SK-N-SH treated with all-trans-retinoic acid at 6 μM for 48 hours (cell line): ENCODE results near the gene PBX3.

Experiments
- ATAC-seq: fragments of 200-7000 bp; cut with Tn5 transposase; 3 replicates; pipeline ENCODE4 v1.9.1; 2020; ENCODE audit warnings: mild to moderate bottlenecking, moderate library complexity
- ARNTL ChIP-seq: fragments of 450-650 bp; formaldehyde crosslinking; IDR thresholded peaks from 2 replicates; pipeline ENCODE4 v1.5.0; 2020; ENCODE audit warnings: low read depth, mild to moderate bottlenecking, moderate library complexity, borderline replicate concordance
- BACH2 ChIP-seq: fragments of 250-450 bp; sonication (Bioruptor Pico); IDR thresholded peaks from 2 replicates; pipeline ENCODE4 v1.9.0; 2021; ENCODE audit warnings: mild to moderate bottlenecking, borderline replicate concordance
- CSDC2 ChIP-seq: fragments of 250-450 bp; sonication (Bioruptor Pico); IDR thresholded peaks from 2 replicates; pipeline ENCODE4 v1.5.0; 2020; ENCODE audit warnings: mild to moderate bottlenecking, moderate library complexity
- ESRRG ChIP-seq: fragments of 250-450 bp; sonication (Bioruptor Pico); IDR thresholded peaks from 2 replicates; pipeline ENCODE4 v1.6.1; 2021; ENCODE audit warnings: mild to moderate bottlenecking
- GLIS3 ChIP-seq: fragments of 250-450 bp; sonication (Bioruptor Pico); IDR thresholded peaks from 2 replicates; pipeline ENCODE4 v1.5.0; 2020; ENCODE audit warnings: mild to moderate bottlenecking, moderate library complexity
- ISL1 ChIP-seq: fragments of 250-450 bp; sonication (Bioruptor Pico); IDR thresholded peaks from 2 replicates; pipeline ENCODE4 v2.1.2; 2022; ENCODE audit warnings: mild to moderate bottlenecking, moderate library complexity
- PPARA ChIP-seq: fragments of 250-450 bp; sonication (Bioruptor Pico); IDR thresholded peaks from 2 replicates; pipeline ENCODE4 v1.5.0; 2020; ENCODE audit warnings: mild to moderate bottlenecking, borderline replicate concordance
- RARB ChIP-seq: fragments of 250-450 bp; sonication (Bioruptor Pico); IDR thresholded peaks from 2 replicates; pipeline ENCODE4 v1.8.0; 2021; ENCODE audit warnings: mild to moderate bottlenecking, moderate library complexity
- SNAI2 ChIP-seq: fragments of 250-450 bp; sonication (Bioruptor Pico); IDR thresholded peaks from 2 replicates; pipeline ENCODE4 v1.5.0; 2020; ENCODE audit warnings: mild to moderate bottlenecking, moderate library complexity
- ZC3H10 ChIP-seq: fragments of 250-450 bp; sonication (Bioruptor Pico); IDR thresholded peaks from 2 replicates; pipeline ENCODE4 v1.5.1; 2021; ENCODE audit warnings: mild to moderate bottlenecking, moderate library complexity
- ZFP3 ChIP-seq: fragments of 250-450 bp; sonication (Bioruptor Pico); IDR thresholded peaks from 2 replicates; pipeline ENCODE4 v1.5.0; 2020; ENCODE audit warnings: mild to moderate bottlenecking, moderate library complexity
- ZNF565 ChIP-seq: fragments of 450-650 bp; formaldehyde crosslinking; conservative IDR thresholded peaks from 2 replicates; pipeline ENCODE4 v1.5.0; 2020; ENCODE audit warnings: low read depth, mild to moderate bottlenecking, moderate library complexity
- ZNF70 ChIP-seq: fragments of 450-650 bp; formaldehyde crosslinking; IDR thresholded peaks from 2 replicates; pipeline ENCODE4 v1.5.0; 2020; ENCODE audit warnings: mild to moderate bottlenecking, moderate library complexity
- ZNF8 ChIP-seq: fragments of 450-650 bp; formaldehyde crosslinking; IDR thresholded peaks from 2 replicates; pipeline ENCODE4 v1.5.0; 2020; ENCODE audit warnings: mild to moderate bottlenecking, moderate library complexity
- TF ChIP-seq, protein P1 (sequence below): fragments of 250-450 bp; sonication (Bioruptor Pico); IDR thresholded peaks from 2 replicates; pipeline ENCODE4 v1.5.0; 2020; ENCODE audit warnings: mild to moderate bottlenecking, moderate library complexity
- TF ChIP-seq, protein P2 (sequence below): fragments of 250-450 bp; sonication (Bioruptor Pico); IDR thresholded peaks from 2 replicates; pipeline ENCODE4 v1.8.0; 2020; ENCODE audit warnings: mild to moderate bottlenecking, moderate library complexity, borderline replicate concordance
- TF ChIP-seq, protein P3 (sequence below): fragments of 250-450 bp; sonication (Bioruptor Pico); IDR thresholded peaks from 2 replicates; pipeline ENCODE4 v1.8.0; 2021; ENCODE audit warnings: low read depth, mild to moderate bottlenecking, moderate library complexity, borderline replicate concordance

PBX3 gene

DNA sequence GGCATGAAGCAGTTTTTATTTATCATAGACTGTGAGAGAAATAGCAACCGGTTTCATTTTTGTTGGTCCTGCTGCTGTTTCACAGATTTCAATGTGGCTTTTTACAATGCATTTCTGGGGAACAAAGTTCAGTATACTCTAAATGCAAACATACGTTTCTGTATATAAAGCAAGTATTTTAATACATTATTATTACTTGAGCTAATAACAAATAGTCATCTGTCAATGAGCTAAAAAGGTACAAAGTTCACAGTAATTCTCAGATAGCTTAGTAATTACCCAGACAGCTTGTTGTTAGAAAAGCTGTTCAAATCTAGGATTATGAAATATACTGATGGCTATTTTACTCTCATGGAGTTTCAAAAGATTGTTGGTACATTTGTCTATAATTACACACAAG is 50.8 kb downstream of the PBX3 start:
- TF ChIP-seq ISL1 (CRISPR knock-in tag) = no peak
- TF ChIP-seq ZFP3 (CRISPR knock-in tag) = no peak
- no peak; the same call in 2 of the 3 replicates for ATAC-seq

DNA sequence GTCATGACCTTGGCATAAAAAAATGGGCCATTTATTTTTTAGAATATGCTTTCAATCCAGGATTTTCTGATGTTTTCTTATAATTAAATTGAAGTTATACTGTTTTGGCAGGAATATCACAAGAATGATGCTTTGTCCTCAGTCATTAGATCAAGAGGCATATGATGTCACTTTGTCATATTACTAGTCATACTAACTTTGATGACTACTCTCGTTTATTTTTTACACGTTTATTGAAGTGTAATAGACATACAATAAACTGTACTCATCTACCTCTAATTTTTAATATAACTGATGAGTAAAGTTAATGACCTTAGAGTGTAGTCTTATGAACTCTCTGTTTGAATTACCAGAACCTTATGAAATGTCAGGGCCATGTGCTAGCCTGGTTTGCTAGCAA is 56.4 kb downstream of the PBX3 start:
- ATAC-seq = no peak

DNA sequence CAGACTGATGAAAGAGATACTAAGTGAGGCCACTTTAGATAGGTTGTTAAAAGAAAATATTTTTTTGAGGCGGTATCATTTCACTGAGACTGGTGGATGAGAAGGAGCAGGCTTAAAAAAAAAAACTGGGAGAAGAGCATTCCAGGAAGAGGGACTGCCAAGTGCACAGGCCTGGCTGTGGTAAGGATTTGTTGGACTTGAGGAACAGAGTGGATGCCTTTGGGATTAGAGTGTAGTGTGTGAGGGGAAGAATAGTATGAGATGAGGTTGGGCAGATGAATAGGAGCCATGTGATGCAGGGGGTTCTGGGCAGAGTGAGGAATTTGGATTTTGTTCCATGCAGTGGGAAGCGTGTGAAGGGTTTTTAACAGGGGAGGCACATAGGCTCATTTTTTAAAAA is 57.9 kb downstream of the PBX3 start:
- TF ChIP-seq ZNF70 (CRISPR knock-in tag) (no peak), ZC3H10 (CRISPR knock-in tag) (no peak), PPARA (CRISPR knock-in tag) (no peak)
- TF ChIP-seq, protein P1, sequence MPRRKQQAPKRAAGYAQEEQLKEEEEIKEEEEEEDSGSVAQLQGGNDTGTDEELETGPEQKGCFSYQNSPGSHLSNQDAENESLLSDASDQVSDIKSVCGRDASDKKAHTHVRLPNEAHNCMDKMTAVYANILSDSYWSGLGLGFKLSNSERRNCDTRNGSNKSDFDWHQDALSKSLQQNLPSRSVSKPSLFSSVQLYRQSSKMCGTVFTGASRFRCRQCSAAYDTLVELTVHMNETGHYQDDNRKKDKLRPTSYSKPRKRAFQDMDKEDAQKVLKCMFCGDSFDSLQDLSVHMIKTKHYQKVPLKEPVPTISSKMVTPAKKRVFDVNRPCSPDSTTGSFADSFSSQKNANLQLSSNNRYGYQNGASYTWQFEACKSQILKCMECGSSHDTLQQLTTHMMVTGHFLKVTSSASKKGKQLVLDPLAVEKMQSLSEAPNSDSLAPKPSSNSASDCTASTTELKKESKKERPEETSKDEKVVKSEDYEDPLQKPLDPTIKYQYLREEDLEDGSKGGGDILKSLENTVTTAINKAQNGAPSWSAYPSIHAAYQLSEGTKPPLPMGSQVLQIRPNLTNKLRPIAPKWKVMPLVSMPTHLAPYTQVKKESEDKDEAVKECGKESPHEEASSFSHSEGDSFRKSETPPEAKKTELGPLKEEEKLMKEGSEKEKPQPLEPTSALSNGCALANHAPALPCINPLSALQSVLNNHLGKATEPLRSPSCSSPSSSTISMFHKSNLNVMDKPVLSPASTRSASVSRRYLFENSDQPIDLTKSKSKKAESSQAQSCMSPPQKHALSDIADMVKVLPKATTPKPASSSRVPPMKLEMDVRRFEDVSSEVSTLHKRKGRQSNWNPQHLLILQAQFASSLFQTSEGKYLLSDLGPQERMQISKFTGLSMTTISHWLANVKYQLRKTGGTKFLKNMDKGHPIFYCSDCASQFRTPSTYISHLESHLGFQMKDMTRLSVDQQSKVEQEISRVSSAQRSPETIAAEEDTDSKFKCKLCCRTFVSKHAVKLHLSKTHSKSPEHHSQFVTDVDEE (CRISPR knock-in tag) = no peak
- TF ChIP-seq, protein P2, sequence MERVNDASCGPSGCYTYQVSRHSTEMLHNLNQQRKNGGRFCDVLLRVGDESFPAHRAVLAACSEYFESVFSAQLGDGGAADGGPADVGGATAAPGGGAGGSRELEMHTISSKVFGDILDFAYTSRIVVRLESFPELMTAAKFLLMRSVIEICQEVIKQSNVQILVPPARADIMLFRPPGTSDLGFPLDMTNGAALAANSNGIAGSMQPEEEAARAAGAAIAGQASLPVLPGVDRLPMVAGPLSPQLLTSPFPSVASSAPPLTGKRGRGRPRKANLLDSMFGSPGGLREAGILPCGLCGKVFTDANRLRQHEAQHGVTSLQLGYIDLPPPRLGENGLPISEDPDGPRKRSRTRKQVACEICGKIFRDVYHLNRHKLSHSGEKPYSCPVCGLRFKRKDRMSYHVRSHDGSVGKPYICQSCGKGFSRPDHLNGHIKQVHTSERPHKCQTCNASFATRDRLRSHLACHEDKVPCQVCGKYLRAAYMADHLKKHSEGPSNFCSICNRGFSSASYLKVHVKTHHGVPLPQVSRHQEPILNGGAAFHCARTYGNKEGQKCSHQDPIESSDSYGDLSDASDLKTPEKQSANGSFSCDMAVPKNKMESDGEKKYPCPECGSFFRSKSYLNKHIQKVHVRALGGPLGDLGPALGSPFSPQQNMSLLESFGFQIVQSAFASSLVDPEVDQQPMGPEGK (CRISPR knock-in tag) = no peak
- peak; percentile 72 for ATAC-seq

More for the DNA sequence above, 56.4 kb downstream of the PBX3 start:
- TF ChIP-seq CSDC2 (CRISPR knock-in tag) (no peak), ZNF70 (CRISPR knock-in tag) (no peak), ZFP3 (CRISPR knock-in tag) (no peak), BACH2 (CRISPR knock-in tag) (no peak), ZNF565 (CRISPR knock-in tag) (no peak), PPARA (CRISPR knock-in tag) (no peak), ZNF8 (CRISPR knock-in tag) (no peak), SNAI2 (no peak), RARB (CRISPR knock-in tag) (no peak), ARNTL (no peak), ESRRG (no peak)
- TF ChIP-seq, protein P3, sequence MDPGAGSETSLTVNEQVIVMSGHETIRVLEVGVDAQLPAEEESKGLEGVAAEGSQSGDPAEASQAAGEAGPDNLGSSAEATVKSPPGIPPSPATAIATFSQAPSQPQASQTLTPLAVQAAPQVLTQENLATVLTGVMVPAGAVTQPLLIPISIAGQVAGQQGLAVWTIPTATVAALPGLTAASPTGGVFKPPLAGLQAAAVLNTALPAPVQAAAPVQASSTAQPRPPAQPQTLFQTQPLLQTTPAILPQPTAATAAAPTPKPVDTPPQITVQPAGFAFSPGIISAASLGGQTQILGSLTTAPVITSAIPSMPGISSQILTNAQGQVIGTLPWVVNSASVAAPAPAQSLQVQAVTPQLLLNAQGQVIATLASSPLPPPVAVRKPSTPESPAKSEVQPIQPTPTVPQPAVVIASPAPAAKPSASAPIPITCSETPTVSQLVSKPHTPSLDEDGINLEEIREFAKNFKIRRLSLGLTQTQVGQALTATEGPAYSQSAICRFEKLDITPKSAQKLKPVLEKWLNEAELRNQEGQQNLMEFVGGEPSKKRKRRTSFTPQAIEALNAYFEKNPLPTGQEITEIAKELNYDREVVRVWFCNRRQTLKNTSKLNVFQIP (CRISPR knock-in tag) = no peak
- TF ChIP-seq, protein P2 (CRISPR knock-in tag) = no peak

DNA sequence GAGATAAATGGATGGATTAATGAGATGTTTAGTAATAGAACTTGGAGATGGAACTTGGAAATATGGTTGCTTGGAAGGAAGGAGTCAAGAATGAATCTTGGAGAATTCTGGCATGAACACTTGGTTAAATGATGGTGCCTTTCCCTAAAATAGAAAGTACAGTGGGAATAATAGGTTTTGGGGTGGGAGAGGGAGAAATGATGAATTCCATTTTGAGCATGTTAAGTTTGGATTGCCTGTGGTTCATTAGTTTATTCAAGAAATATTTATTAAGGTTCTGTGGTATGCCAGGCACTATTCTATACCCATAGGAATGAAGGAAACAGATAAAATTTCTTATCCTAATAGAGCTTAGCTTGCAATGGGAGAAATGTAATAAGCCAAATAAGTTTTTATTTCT is 58.4 kb downstream of the PBX3 start:
- no peak for ATAC-seq
- TF ChIP-seq, protein P1 (CRISPR knock-in tag) = no peak
- TF ChIP-seq GLIS3 (no peak), ZNF565 (CRISPR knock-in tag) (no peak), ZNF8 (CRISPR knock-in tag) (no peak), RARB (CRISPR knock-in tag) (no peak), PPARA (CRISPR knock-in tag) (no peak), ZFP3 (CRISPR knock-in tag) (no peak), ISL1 (CRISPR knock-in tag) (no peak), ZC3H10 (CRISPR knock-in tag) (no peak), ARNTL (no peak), CSDC2 (CRISPR knock-in tag) (no peak)
- TF ChIP-seq, protein P3 (CRISPR knock-in tag) = no peak
- TF ChIP-seq, protein P2 (CRISPR knock-in tag) = no peak
